ENCODE measurements around the gene NR3C2.

- TF ChIP-seq REST (IDR thresholded peaks at IDR 0.05) (no peak), YY1 (IDR thresholded peaks at IDR 0.05) (no peak), CTCF (IDR thresholded peaks at IDR 0.05; ENCODE audit: low read depth, low read length, missing input control) (no peak), GABPA (IDR thresholded peaks at IDR 0.05 in 1 of 2, conservative IDR thresholded peaks at IDR 0.05 in 1 of 2) (no peak), RAD21 (IDR thresholded peaks at IDR 0.05) (no peak), ATF3 (IDR thresholded peaks at IDR 0.05) (no peak), EGR1 (IDR thresholded peaks at IDR 0.05; ENCODE audit: low read depth in 2 of 2) (no peak)
Observed at GRCh38 chr4:148211533-148211932, 230.7 kb downstream of the NR3C2 start.
